GM21390 (cell line): Measurements from ENCODE around the gene IL6ST.

Experiments used
- ATAC-seq: cut with Tn5 transposase; IDR thresholded peaks from one replicate; pipeline ENCODE4 v1.9.1; 2021; ENCODE audit not compliant: unreplicated experiment

IL6ST gene

GRCh38 chr5:55899344-55899743 is 95.4 kb downstream of the IL6ST start:
- no peak for ATAC-seq

GRCh38 chr5:55897905-55898304 is 96.9 kb downstream of the IL6ST start:
- ATAC-seq, result no peak

DNA sequence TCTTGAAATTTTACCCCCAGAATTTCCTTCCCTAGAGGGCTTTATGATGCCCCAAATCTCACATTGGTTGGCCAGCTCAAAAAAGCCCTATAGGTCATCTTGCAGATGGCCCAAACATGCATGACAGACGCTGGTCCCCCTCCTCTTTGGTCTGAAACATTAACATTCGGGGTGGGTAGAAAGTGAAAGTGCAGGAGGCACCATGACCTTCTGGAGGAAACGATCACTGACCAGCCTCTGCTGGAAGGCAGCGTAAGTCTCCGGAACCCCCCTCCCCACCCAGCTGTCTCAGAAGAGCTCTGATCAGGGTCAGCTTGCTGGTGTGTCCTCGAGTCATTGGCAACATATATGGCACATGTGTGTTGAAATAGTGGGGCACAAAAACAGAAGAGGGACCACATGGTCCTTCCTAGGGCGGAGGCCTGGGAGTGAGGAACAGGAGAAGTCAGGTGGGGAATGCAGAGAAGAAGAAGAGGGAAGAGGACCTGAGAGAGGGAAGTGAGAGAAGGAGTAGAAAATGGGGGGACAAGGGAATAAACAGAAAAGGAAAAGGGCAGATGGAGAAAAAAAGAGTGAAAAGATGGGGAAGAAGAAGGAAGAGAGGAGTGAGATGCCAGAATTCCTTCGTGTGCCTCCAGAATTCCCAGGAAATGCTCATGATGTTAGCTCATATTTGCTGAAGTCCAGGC is 97.4 kb downstream of the IL6ST start:
- no peak for ATAC-seq

DNA sequence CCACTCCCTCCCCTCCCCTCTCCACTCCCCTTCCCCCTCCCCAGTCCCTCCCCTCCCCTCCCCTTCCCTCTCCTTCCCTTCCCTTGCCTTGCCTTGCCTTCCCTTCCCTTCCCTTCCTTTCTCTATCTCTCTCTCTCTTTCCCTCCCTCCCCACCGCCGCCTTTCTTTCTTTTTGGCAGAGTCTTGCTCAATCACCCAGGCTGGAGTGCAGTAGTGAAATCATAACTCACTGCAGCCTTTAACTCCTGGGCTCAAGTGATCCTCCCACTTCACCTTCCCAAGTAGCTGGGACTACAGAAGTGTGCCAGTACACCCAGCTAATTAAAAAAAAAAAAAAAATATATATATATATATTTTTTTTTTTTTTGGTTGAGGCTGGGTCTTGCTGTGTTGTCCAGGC is 98.1 kb downstream of the IL6ST start:
- no peak for ATAC-seq

DNA sequence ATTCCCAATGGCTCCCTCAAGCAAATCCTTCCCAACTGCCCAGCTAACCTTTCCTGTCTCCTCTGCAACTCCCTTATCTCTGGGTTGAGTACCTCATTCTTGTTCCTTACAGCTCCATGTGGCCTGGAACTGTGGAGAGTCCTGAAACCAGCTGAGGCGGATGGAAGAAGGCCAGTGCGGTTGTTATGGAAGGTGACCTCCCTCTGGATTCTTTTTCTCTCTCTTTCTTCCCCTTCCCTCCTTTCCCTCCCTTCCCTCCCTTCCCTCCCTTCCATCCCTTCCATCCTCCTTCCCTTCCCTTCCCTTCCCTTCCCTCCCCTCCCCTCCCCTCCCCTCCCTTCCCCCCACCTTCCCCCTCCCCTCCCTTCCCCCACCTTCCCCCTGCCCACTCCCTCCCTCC is 98.5 kb downstream of the IL6ST start:
- ATAC-seq, result no peak

DNA sequence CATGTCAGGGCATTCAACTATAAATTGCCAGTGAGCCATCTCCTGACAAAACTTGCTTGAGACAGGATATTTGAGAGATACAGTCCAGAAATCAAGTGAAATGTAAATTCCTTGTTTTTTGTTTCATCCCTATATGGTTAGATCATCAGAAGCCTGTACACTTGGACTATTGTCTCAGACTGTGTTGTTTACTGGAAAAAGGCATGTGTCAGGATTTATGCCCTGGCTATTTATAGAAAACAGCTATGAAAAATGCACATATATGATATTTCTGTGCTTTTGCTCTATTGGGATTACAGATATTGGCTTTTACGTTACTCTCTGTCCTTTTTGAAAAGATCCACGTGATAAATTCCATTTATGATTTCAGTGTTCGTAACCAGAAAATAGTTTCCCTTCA is 99.4 kb downstream of the IL6ST start:
- no peak for ATAC-seq

- no peak for ATAC-seq
These were observed 100.6 kb downstream of the IL6ST start for GRCh38 chr5:55894135-55894534.

DNA sequence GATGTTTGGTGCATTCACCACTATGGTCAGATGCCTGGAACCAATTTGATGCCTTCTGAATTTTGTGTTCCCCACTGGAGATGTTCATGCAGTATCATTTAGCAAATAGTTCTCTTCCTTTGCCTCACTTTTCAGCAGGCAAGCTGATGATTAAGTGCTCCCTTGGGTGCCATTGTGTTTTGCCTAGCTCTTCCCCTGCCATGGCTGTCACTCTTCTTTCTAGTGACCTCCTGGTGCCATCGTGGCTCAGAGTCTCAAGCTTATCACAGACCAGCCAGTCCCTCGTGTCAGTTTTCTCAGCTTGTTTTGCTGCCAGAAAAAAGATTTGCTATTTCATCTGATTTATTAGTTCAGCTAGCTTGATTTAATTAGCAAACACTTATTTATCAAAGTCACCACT is 102.3 kb downstream of the IL6ST start:
- no peak for ATAC-seq

GRCh38 chr5:55888205-55888604 is 106.6 kb downstream of the IL6ST start:
- ATAC-seq, result no peak

- ATAC-seq, result no peak
These were observed 109.4 kb downstream of the IL6ST start for GRCh38 chr5:55885359-55885758.
